ENCODE data around the gene TAF15. TPM values are rescaled to one million over a fixed set of nuclear protein-coding genes. Genes with fewer than 3 reads are reported as not detected.
A peak's percentile ranks its signal among the peaks of the same experiment; 100 is the strongest.

The TAF15 gene
- total and polyA plus RNA-seq, 10 of the 15 experiments (the other 5 are each of a cell fraction or from before 2014, with no cell fraction given), result 9.5 to 259 (median 40.4) TPM

- TF ChIP-seq ZNF687 (IDR thresholded peaks at IDR 0.05) (no peak), TCF12 (IDR thresholded peaks at IDR 0.05; ENCODE audit: low read depth, low read length) (no peak), RAD51 (IDR thresholded peaks at IDR 0.05) (no peak), HDAC2 (IDR thresholded peaks at IDR 0.05) (no peak), KLF5 (IDR thresholded peaks at IDR 0.05; ENCODE audit: partially characterized antibody) (no peak), POLR2AphosphoS2 (IDR thresholded peaks at IDR 0.05; ENCODE audit: low read depth, low read length) (no peak), MYC (IDR thresholded peaks at IDR 0.05; ENCODE audit: insufficient read depth, insufficient read length, insufficient replicate concordance, low read length, severe bottlenecking) (no peak), TARDBP (IDR thresholded peaks at IDR 0.05; ENCODE audit: borderline replicate concordance) (no peak), NBN (IDR thresholded peaks at IDR 0.05) (no peak; the same call in 1 of the 2 replicates), PAX5 (IDR thresholded peaks at IDR 0.05; ENCODE audit: borderline replicate concordance, low read depth, low read length) (no peak), STAT1 (conservative IDR thresholded peaks at IDR 0.05) (no peak), NR2C2 (IDR thresholded peaks at IDR 0.05; ENCODE audit: borderline replicate concordance, control insufficient read depth, insufficient read length, low read depth) (no peak), NFYB (IDR thresholded peaks at IDR 0.05; ENCODE audit: insufficient read depth, low read depth, low read length) (0 out of 2 replicates have a peak, but pooled peaks have one; percentile 7)
- TF ChIP-seq, protein P1, sequence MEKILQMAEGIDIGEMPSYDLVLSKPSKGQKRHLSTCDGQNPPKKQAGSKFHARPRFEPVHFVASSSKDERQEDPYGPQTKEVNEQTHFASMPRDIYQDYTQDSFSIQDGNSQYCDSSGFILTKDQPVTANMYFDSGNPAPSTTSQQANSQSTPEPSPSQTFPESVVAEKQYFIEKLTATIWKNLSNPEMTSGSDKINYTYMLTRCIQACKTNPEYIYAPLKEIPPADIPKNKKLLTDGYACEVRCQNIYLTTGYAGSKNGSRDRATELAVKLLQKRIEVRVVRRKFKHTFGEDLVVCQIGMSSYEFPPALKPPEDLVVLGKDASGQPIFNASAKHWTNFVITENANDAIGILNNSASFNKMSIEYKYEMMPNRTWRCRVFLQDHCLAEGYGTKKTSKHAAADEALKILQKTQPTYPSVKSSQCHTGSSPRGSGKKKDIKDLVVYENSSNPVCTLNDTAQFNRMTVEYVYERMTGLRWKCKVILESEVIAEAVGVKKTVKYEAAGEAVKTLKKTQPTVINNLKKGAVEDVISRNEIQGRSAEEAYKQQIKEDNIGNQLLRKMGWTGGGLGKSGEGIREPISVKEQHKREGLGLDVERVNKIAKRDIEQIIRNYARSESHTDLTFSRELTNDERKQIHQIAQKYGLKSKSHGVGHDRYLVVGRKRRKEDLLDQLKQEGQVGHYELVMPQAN (conservative IDR thresholded peaks at IDR 0.05), result no peak
- TF ChIP-seq, protein P2, sequence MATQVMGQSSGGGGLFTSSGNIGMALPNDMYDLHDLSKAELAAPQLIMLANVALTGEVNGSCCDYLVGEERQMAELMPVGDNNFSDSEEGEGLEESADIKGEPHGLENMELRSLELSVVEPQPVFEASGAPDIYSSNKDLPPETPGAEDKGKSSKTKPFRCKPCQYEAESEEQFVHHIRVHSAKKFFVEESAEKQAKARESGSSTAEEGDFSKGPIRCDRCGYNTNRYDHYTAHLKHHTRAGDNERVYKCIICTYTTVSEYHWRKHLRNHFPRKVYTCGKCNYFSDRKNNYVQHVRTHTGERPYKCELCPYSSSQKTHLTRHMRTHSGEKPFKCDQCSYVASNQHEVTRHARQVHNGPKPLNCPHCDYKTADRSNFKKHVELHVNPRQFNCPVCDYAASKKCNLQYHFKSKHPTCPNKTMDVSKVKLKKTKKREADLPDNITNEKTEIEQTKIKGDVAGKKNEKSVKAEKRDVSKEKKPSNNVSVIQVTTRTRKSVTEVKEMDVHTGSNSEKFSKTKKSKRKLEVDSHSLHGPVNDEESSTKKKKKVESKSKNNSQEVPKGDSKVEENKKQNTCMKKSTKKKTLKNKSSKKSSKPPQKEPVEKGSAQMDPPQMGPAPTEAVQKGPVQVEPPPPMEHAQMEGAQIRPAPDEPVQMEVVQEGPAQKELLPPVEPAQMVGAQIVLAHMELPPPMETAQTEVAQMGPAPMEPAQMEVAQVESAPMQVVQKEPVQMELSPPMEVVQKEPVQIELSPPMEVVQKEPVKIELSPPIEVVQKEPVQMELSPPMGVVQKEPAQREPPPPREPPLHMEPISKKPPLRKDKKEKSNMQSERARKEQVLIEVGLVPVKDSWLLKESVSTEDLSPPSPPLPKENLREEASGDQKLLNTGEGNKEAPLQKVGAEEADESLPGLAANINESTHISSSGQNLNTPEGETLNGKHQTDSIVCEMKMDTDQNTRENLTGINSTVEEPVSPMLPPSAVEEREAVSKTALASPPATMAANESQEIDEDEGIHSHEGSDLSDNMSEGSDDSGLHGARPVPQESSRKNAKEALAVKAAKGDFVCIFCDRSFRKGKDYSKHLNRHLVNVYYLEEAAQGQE (IDR thresholded peaks at IDR 0.05; ENCODE audit: low read depth, low read length), result no peak
- TF ChIP-seq, protein P3, sequence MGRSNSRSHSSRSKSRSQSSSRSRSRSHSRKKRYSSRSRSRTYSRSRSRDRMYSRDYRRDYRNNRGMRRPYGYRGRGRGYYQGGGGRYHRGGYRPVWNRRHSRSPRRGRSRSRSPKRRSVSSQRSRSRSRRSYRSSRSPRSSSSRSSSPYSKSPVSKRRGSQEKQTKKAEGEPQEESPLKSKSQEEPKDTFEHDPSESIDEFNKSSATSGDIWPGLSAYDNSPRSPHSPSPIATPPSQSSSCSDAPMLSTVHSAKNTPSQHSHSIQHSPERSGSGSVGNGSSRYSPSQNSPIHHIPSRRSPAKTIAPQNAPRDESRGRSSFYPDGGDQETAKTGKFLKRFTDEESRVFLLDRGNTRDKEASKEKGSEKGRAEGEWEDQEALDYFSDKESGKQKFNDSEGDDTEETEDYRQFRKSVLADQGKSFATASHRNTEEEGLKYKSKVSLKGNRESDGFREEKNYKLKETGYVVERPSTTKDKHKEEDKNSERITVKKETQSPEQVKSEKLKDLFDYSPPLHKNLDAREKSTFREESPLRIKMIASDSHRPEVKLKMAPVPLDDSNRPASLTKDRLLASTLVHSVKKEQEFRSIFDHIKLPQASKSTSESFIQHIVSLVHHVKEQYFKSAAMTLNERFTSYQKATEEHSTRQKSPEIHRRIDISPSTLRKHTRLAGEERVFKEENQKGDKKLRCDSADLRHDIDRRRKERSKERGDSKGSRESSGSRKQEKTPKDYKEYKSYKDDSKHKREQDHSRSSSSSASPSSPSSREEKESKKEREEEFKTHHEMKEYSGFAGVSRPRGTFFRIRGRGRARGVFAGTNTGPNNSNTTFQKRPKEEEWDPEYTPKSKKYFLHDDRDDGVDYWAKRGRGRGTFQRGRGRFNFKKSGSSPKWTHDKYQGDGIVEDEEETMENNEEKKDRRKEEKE (IDR thresholded peaks at IDR 0.05), result no peak
Measured at GRCh38 chr17:35804658-35805192, 4.6 kb upstream of the TAF15 start (continued).

All from GM12878 (cell line).